HEK293T (cell line): ENCODE measurements around the gene DERL3.

Source experiments
- ARNT ChIP-seq: fragments of 450-650 bp; IDR thresholded peaks from 2 replicates; pipeline ENCODE4 v1.6.1; 2017; ENCODE audit warnings: mild to moderate bottlenecking
- BHLHE40 ChIP-seq: fragments of 450-650 bp; IDR thresholded peaks from 2 replicates; pipeline ENCODE4 v1.6.1; 2016; ENCODE audit warnings: mild to moderate bottlenecking, moderate library complexity, borderline replicate concordance
- ELF4 ChIP-seq: fragments of 450-650 bp; IDR thresholded peaks from 2 replicates; pipeline ENCODE4 v1.6.1; 2017; ENCODE audit warnings: antibody characterized with exemption
- FOXK2 ChIP-seq: fragments of 450-650 bp; IDR thresholded peaks from 2 replicates; pipeline ENCODE4 v1.6.1; 2016; ENCODE audit warnings: mild to moderate bottlenecking
- FOXM1 ChIP-seq: fragments of 450-650 bp; IDR thresholded peaks from 2 replicates; pipeline ENCODE4 v1.6.1; 2017; ENCODE audit warnings: mild to moderate bottlenecking, borderline replicate concordance
- HDGF ChIP-seq: fragments of 450-650 bp; IDR thresholded peaks from 2 replicates; pipeline ENCODE4 v1.6.1; 2017; ENCODE audit warnings: antibody characterized with exemption, borderline replicate concordance
- NFRKB ChIP-seq: fragments of 450-650 bp; IDR thresholded peaks from 2 replicates; pipeline ENCODE4 v1.6.1; 2016; ENCODE audit warnings: mild to moderate bottlenecking, moderate library complexity
- SP1 ChIP-seq: fragments of 450-650 bp; IDR thresholded peaks from 2 replicates; pipeline ENCODE4 v1.6.1; 2017
- SUZ12 ChIP-seq: fragments of 450-650 bp; IDR thresholded peaks from 2 replicates; pipeline ENCODE4 v1.6.1; 2016; ENCODE audit warnings: mild to moderate bottlenecking
- TARDBP ChIP-seq: fragments of 450-650 bp; IDR thresholded peaks from 2 replicates; pipeline ENCODE4 v1.6.1; 2016
- ZNF384 ChIP-seq: fragments of 450-650 bp; IDR thresholded peaks from 2 replicates; pipeline ENCODE4 v1.6.1; 2016

DNA sequence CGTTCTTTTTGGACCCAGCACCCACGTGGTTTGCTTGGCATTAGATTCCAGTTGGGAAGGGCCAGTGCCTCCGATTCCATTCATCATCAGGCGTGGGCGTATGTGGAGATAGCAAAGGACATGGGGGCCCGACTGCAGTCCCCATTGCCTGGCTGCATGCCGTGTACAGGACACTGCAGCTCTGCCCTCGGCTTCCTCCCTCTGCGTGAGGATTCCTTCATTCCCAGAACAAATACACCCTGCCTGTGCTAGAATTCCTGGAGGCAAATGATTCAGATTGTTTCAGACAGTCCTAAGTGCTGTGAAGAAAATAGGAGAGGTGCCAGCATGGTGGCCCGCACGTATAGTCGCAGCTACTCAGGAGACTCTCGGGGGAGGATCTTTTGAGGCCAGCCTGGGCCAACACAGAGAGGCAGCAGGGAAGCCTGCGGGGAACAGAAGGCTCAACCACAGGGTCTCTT, 15.4 kb downstream of the DERL3 start:
- TF ChIP-seq TARDBP (no peak), BHLHE40 (no peak), ARNT (no peak), SUZ12 (no peak), SP1 (no peak), FOXK2 (no peak), ELF4 (no peak), FOXM1 (no peak), ZNF384 (no peak), HDGF (no peak), NFRKB (no peak)
